Ovary (tissue), 3 donors: ENCODE data around the gene OVAAL.

Experiments
- EP300 ChIP-seq: sonication (generic); formaldehyde crosslinking; IDR thresholded peaks from one replicate; pipeline ENCODE4 v1.6.1; 2017; ENCODE audit warnings: antibody characterized with exemption
- POLR2A ChIP-seq: fragments of 450-650 bp; IDR thresholded peaks from one replicate; pipeline ENCODE4 v1.6.1; 2017; ENCODE audit warnings: antibody characterized with exemption, mild to moderate bottlenecking, moderate library complexity
- TF ChIP-seq, protein P1 (sequence below), 3 donors: fragments of 450-650 bp in 2 of 3; fragments of 200-600 bp in 1 of 3; IDR thresholded peaks; one replicate each; pipeline versions ENCODE4 v1.5.1 to v1.8.0; 2016 to 2022; ENCODE audit warnings: antibody characterized with exemption in 3 of 3, mild to moderate bottlenecking in 1 of 3
- donor health status: DM: no; HTN: no; CAD: no.

DNA sequence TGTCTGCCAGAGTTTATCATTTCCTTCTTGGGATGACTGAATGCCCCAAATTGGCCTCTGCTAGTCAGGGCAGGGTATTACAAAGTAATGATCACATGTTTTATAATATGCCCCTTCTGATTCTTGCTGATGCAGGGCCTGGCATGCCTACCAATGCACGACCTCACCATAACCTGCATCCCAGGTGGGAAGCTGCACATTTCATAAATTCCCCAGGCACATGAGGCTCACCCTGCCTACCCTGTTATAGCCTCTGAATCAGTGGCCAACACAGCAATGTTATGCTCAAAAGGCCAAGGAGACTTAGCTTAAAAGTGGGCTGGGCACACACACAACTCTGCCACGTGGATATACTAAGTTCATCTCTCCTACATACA lies 45.1 kb downstream of the OVAAL start:
- TF ChIP-seq, protein P1, sequence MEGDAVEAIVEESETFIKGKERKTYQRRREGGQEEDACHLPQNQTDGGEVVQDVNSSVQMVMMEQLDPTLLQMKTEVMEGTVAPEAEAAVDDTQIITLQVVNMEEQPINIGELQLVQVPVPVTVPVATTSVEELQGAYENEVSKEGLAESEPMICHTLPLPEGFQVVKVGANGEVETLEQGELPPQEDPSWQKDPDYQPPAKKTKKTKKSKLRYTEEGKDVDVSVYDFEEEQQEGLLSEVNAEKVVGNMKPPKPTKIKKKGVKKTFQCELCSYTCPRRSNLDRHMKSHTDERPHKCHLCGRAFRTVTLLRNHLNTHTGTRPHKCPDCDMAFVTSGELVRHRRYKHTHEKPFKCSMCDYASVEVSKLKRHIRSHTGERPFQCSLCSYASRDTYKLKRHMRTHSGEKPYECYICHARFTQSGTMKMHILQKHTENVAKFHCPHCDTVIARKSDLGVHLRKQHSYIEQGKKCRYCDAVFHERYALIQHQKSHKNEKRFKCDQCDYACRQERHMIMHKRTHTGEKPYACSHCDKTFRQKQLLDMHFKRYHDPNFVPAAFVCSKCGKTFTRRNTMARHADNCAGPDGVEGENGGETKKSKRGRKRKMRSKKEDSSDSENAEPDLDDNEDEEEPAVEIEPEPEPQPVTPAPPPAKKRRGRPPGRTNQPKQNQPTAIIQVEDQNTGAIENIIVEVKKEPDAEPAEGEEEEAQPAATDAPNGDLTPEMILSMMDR (IDR thresholded peaks at IDR 0.05), result no peak
- TF ChIP-seq POLR2A (no peak), EP300 (no peak)
